ELF-1 (cell line): ENCODE data around the gene TSPAN5.
"Not testable (repeated sequence)": the region's sequence is repeated elsewhere in the genome, so short reads cannot be mapped to it uniquely, and the experiment has no call there.

Source experiments
- DNase-seq: peaks from one replicate; pipeline ENCODE4 v3.0.0-alpha.2; 2016; ENCODE audit warnings: low read depth, low spot score

TSPAN5 gene

DNA sequence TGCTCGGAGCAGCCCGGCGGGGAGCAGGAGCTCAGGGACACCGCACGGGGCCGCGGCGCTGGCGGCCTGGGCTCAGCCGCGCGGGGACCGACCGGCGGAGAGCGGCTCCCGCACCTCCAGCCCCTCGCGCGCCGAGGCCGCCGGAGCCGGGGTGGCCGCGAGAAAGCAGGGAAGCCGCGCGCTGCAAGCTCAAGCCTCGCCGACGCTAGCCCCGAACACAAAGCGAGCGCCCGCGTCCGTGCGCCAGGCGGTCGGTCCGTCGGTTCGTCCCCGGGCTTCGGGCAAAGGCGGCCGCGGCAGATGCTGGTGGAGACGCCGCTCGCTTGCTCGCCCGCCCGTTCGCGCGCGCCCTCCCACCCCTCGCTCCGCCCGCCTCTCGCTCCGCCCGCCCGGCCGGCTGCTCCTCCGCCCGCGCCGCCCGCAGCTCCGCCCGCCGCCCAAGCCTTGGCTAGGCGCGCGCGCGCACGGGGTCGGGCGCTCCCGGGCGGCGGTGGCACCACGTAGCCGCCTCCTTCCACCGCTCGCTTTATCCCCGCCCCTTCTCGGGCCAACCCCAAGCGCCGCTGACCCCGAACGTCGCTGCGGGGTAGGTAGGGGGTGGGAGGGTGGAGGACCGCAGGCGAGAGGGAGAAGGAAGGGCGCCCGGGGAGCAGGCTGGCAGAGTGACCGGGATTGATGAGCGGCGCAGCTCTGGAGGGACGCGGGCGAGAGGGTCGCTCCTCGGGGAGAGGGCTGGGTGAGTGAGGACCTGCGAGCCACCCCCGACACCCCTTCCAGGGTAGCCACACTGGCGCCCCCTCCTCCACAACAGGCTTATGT is at the start of gene TSPAN5:
Gene TSPAN5, minus strand, starts transcription at position 325 of the 819 bp plus-strand sequence.
- peak; percentile 79 for DNase-seq

DNA sequence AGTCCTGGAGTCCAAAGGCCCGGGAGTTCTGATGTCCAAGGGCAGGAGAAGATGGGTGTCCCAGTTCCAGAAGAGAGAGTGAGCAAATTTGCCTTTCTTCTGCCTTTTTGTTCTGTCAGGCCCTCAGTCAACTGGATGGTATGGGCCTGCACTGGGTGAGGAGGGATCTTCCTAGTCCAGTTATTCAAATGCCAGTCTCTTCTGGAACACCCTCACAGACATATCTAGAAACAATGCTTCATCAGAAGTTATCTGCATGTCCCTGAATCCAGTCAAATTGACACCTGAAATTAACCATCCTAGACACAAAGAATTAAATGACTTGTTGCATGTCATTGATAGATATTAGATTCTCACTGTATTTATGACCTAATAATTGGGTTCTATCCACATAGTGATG is 48.5 kb upstream of the TSPAN5 start:
- DNase-seq: no peak

DNA sequence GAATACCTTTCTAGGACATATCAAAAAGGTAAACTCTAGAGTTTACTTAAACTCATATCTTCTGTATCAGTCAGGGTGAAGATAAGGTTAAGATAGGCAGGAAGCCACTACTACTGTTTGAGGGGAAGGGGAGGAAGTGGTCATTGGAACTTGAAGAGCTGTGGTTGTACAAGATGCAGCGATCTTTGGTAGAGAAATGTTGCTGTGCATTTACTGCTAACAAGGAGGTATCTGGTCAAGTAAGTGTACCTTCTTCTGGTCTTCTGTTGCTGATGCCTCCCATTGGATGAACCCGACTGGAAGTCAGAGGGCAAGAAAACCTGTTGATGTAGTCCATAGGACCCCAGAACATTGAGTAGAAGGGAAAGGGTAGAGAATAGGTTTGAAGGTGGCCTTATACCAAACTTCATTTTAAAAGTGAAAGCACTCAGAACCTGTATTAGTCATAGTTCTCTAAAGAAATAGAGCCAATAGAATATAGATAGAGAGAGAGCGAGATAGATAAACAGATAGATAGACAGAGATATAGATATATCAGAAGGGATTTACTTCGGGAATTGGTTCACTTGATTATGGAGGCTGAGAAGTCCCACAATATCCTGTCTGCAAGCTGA is 47.9 kb upstream of the TSPAN5 start:
- no peak for DNase-seq

DNA sequence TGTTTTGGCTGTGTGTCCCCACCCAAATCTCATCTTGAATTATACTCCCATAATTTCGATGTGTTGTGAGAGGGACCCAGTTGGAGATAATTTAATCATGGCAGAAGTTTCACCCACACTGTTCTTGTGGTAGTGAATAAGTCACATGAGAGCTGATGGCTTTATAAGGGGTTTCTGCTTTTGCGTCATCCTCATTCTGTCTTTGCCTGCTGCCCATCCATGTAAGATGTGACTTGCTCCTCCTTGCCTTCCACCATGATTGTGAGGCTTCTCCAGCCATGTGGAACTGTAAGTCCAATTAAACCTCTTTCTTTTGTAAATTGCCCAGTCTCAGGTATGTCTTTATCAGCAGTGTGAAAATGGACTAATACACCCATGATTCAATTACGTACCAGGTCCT is 47.2 kb upstream of the TSPAN5 start:
- not testable (repeated sequence) for DNase-seq

DNA sequence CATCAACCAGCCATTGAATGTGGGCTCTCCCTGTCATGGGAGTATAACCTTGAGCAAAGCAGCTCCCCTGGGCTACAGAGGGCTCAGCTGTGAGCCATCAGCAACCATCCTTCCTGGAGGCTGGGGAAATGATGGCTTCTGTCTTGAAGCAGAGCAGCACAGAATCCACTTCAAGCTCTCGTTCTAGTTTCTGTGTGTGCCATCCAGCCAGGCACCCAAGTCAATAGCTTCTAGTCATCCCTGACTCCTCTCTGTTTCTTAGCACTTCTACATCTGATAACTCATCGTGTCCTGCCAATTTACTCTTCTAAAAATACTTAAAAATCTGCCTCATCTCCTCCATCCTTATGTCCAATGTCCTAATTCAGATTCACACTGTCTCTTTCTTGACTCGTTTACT is 42.2 kb upstream of the TSPAN5 start:
- no peak for DNase-seq

DNA sequence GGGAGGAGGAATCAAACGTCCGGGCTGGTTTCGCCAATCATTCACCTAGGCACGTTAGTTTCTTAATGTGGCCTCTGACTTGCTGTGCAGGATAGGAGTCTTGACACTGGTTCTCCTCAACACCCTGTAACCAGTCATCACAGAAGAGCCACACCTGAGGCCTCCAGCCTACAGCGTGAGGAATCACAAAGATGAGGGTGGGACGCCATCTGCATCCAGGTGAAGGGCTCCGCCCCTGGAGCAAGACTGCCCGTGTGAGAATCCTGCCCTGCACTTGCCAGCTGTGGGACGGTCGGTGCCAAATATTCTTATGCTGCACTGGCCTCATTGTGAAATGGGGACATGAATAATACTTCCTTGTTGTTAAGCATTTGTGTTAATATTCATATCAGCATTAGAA is 35.7 kb upstream of the TSPAN5 start:
- no peak for DNase-seq

DNA sequence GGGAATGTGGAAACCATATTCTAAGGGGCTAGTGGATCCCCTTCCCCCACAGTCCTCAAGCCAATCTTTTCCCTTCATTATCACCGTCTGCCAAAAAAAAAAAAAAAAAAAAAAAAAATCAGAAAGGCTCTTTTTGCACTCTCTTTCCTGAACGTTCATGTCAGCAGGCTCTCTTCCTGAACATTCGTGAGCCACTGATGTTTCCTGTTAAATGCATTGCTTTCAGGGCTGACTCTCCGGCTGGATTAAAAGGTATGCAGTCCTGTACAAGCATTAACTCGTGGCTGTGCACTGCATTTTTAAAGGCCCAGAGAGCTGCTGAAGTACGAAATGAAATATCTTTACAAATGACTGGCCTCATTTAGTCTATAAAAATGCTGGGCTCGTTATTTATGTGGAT is 34.0 kb upstream of the TSPAN5 start:
- DNase-seq: no peak

DNA sequence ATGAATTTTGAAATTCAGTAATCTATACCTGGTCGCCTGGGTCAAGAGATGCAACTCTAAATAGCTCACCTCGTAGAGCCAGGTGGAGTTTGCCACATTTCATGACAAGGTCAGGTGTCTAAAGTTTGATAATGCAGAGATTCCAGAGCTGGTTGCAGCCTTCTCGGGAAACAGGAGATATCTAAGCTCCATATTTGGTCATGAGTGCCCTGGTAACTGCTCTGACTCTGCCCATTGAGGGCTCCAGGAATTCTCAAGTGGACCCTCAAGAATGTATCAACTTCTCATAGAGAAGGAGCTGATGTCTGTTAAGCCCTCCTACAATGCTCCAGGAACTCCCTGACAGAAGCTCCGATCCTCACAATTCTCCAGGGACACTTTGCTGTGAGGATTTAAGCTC is 33.2 kb upstream of the TSPAN5 start:
- no peak for DNase-seq

DNA sequence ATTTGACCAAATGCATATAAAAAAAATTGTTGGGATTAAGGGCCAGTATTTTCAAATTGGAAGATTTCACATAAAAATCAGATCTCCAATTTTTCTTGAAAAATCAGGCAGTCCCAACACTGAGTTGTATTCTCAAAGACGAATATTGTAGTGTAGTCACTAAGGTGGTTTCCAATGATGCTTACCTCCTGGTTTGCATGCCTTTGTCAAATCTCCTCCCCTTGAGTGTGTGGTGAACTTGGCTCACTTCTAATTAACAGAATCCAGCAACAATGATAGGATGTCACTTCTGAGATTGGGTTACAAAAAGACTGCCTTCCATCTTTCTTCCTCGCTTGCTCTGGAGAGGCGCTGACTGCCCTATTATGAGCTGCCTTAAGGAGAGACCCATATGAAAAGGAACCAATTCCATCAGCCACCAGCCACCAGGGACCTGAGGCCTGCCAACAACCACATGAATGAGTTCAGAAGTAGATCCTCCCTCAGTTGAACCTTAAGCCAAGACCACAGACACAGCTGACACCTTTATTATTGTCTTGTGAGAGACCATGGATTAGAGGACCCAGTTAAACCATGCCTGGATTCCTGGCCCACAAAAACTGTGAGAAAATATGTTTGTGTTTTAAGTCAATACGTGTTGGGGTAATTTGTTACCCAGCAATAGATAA is 31.2 kb upstream of the TSPAN5 start:
- DNase-seq: no peak

DNA sequence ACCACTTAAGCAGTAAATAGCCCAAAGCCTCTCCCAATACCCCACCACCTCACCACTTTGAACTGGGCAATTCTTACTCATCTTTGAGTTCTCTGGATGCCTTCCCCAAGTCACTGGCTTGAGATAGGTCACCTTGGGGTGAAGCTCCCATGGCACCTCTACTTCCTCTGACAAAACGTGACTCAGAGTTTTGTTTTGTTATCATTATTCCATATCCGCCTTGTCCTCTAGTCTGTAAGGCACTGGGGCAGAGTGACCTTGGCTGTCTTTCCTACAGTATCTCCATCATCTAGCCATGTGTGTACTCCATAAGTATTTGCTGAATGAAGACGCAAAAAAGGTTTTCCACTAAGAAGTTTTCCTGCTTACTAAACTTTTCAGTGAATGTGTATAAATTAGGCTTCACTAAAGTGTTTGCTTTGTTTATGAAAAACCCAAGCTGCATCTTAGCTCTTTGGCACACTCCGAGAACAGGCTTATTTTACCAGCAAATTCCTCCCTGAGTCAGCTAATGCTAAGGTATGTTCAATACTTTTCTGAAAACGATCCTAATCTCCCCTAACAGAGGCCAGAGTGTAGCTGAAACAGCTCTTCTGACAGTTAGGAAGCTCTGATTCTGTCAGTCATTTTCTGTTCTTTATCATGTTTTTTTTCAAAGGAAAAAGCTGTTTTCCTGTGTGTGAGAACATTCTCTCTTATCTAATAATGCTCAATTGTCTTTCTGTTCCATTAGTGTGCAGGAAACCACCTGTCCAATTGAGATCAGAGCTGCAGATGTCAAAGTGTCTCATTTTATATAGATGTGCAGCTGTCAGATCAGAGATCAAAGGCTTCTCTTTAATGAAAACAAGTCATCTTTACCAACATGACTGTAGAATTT is 30.2 kb upstream of the TSPAN5 start:
- DNase-seq: no peak

DNA sequence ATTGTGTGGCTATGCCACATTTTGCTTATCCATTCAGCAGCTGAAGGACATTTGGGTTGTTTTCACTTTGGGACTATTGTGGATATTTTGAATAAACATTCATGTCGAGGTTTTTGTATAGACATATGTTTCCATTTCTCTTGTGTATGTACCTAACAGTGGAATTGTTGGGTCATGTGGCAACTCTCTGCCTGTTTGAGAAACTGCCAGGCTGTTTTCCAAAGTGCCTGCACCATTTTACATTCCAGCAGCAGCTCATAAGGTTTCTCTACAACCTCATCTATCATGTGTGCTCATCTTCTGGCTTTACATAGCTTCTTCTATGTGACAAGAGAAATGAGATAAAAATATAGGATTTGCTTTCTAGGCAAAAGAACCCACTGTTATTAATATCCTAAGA is 29.5 kb upstream of the TSPAN5 start:
- no peak for DNase-seq

DNA sequence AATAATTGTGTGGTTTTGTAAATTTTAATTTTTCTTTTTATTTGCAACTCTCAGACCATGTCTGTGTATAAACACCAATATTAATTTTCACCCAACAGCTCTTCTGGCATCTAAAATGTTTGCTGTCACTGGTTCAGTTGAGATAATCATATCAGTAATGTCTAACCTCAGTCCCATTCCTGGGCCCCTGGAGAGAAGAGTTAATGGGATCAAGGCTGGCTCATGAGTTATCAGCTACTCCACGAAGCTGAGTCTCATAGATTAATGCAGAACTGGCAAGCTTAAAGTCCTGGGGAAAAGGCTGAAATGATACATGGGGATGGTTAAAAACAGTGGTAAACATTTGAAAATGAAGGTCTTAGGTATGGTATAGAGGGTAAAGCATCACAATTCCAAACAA is 28.4 kb upstream of the TSPAN5 start:
- DNase-seq: no peak

DNA sequence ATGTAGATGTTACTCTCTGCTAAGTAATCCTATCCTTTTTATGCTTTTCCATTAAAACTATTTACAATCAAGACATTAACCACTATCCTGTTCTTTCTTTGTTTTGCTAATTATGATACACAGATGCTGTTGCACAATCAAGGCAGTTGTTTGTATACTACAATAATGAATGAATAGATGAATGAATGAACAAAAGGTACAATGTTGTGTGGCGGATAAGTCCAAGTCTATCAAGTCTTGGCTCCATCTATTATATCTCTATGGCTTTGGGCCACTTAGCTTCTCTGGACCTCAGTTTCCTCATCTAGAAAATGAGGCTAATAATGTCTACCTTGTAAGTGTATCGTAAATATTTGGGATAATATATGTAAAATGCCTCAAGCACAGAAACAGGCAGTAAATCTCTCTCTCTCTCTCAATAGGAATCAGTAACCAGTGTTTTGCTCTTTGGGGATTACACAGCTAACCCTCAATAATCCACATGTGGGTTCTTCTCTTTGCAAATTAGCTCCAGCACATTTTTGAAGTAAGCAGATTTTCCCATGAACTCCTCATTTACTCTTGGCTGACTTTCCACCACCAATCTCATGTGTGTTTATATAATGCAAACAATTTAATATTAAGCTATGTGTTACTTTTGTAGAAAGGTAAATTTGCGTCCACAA is 27.8 kb upstream of the TSPAN5 start:
- DNase-seq: no peak

DNA sequence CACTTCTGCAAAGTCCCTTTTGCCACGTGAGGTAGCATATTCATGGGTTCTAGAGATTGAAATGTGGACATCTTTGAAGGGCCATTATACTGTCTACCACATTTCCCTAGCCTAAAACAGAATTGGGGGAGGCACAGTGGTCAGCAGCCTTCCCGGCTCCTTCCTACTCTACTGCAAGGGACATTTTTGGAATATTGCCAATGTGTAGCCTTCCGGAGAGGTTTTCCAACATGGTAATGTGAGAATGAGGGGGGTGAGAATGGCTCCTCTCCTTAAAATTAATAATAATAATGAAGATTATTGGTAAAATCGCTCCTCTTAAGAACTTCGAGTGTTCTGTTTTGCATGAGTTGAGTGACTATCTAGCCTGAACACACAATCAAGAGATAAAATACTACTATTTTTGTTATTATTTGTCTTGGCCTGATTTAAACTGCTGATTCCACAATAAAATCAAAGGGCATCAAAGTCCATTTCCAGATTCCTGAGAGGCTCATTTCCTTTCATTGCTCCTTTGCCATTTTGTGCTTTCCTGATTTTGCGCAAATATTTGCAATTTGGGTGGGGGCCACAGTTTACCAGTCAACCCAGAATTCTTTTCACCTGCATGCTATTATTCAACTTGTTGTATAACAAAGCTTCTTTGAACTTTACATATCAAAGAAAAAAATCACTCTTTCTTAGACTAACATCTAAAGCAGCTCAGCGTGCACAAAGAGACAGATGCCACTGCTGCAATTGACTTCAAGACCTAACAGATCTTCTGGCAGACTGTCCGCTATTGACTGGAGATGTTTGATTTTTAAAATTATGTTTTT is 27.0 kb upstream of the TSPAN5 start:
- no peak for DNase-seq

DNA sequence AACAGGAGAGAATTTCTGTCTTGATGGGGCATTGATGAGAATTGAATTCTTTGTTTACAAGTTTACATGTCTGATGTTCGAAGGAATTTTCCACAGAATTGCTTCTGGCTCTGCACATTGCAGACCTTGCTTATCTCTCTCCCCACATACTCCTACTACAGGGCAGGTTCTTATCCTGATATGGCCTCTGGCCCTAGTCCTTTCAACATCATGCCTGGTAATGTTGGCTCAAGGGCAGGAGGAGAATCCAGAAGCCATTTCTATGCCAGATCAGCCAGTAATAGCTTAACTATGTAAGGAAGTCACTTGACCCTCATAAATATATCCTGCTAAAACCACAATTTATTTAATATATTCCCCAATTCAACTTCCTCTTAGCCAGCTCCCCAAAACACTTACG is 24.3 kb upstream of the TSPAN5 start:
- DNase-seq: no peak

DNA sequence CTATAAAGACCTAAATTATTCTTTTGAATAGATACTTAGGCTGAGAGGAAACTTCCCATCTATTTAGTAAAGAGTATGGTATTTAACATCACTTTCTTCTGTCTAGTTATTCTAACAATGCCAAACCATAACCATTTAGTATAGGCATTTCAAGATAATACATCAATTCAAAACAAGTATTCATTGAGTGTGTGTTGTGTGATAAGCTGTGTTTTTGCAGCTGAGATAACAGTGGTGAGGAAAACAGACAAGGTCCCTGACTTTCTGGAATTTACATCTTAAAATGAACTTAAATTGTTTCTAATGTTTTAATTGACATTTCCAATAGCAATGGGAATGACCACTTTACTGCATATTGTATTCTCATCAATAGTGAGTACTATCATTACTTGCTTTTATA is 22.4 kb upstream of the TSPAN5 start:
- no peak for DNase-seq

DNA sequence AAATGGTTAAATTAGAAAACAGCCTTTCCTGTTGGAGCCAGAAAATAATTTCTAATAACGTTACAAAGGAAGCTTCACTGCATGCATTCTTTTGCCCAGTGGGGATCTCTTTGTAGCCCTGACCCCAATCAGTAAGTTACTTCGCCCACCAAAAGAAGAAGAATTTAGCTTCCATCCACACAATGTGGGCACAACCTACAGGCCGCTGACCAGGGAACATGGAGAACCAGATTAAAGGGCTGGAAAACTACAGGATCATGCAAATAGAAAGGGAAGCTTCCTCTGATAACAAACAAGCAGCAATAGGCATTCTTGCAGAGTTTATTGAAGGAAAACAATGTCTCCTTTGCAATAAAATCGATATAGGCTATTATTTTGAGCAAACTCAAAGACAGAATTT is 21.3 kb upstream of the TSPAN5 start:
- DNase-seq: no peak

DNA sequence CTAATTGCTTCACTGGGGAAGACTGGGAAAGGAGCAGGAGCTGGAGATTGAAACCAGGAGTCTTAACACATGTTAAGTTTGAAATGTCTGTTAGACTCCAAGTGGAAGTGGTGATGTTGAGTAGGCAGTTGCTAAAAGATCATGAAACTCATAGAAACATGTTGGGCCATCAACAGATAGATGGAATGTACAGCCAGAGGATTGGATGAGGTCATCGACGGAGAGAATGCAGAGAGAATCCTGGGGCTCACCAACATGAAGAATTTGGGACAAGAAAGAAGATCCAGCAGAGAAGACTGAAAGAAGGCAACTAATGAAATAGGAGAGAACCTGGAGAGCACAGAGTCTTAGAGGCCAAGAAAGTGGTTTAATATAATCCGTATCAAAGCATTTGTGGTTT is 19.4 kb upstream of the TSPAN5 start:
- DNase-seq: no peak

DNA sequence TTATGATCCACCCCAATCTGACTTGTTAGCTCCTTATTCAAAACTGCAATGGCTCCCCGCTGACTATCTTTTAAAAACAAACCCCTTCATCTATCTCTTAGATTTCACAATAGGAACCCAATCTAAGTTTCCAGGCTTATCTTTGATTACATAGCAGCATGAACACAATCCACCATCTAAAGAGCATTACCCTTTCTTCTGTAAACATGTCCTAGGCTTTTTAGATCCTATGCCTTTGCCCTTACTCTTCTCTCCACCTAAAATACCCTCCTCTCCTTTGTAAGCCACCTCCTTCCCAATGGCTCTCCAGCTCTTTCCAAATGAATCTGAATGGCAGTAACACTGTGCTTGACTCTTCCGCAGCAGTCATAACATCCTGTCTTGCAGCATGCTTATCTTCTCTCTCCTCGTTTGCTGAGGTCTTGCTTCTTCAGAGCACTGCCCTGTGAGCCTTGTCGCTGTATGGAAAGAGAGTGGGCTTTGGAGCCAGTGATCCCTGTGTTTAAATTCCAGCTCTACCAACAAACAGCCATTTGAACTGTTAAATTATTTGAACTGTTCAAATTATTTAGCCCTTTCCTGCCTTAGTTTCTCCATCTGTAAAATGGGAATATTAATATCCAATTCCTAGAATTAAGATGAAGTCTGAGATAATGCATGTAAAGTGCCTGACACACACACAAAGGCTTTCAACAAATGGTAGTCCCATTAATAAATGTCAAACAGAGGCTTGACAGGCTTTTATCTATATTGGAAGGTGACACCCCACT is 16.2 kb upstream of the TSPAN5 start:
- no peak for DNase-seq

DNA sequence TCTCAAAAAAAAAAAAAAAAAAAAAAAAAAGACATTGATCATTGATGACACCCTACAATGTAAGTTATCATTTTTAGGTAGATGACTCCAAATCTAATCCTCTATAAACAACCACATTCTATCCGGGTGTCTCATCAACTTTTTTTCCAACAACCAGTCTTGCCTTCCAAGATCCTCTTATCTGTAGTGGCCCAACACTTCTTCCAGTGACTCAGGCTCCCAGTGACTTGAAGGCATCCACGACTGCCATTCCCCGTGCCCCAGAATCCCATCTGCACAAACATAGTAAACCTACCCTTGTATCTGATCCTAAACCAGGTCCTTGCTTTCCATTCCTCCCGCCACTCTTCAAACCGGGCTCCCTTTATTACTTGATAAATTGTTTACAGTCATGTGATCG is 15.6 kb upstream of the TSPAN5 start:
- no peak for DNase-seq
